Measurements from ENCODE around the gene TBC1D22A. TPM values are rescaled to one million over a fixed set of nuclear protein-coding genes. Genes with fewer than 3 reads are reported as not detected.

TBC1D22A gene
- total and polyA plus RNA-seq, 2 experiments from 2014 or later: 16.6 to 18.5 TPM

DNA sequence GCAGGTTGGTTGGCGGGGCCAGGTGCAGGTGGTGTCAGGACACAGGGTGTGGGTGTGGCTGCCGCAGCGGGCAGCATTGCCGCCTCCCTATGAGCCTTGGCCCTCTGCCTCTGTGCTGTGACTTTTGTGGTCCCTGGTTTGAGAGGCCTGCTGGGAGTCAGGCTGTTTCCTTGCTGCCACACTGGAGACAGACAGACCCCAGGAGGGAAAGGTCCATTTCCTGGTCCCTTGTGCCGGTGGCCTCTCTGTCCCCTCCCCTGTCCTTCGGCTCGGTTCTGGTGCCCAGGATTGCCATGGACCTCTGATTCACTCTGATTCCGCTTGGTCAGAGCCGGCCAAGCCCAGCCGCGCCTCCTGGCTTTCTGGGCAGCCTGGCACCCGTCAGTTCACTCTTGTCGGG is 196.9 kb downstream of the TBC1D22A start:
- Histone ChIP-seq H3K4me3 (no peak overlapping the region), H3K4me1 (ENCODE audit: low read depth) (peaks cover 7% of the 10 kb centered on the region), H3K27ac (no peak overlapping the region), H3K27me3 (no peaks in the 10 kb centered on the region), H3K9me3 (ENCODE audit: low read depth) (no peaks in the 10 kb centered on the region), H3K36me3 (no peaks in the 10 kb centered on the region)
- no peak for DNase-seq (ENCODE audit: low read depth in 1 of 2, low spot score in 1 of 2)
- TF ChIP-seq, protein P1, sequence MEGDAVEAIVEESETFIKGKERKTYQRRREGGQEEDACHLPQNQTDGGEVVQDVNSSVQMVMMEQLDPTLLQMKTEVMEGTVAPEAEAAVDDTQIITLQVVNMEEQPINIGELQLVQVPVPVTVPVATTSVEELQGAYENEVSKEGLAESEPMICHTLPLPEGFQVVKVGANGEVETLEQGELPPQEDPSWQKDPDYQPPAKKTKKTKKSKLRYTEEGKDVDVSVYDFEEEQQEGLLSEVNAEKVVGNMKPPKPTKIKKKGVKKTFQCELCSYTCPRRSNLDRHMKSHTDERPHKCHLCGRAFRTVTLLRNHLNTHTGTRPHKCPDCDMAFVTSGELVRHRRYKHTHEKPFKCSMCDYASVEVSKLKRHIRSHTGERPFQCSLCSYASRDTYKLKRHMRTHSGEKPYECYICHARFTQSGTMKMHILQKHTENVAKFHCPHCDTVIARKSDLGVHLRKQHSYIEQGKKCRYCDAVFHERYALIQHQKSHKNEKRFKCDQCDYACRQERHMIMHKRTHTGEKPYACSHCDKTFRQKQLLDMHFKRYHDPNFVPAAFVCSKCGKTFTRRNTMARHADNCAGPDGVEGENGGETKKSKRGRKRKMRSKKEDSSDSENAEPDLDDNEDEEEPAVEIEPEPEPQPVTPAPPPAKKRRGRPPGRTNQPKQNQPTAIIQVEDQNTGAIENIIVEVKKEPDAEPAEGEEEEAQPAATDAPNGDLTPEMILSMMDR (IDR thresholded peaks at IDR 0.05; ENCODE audit: low read depth, low read length): no peak

DNA sequence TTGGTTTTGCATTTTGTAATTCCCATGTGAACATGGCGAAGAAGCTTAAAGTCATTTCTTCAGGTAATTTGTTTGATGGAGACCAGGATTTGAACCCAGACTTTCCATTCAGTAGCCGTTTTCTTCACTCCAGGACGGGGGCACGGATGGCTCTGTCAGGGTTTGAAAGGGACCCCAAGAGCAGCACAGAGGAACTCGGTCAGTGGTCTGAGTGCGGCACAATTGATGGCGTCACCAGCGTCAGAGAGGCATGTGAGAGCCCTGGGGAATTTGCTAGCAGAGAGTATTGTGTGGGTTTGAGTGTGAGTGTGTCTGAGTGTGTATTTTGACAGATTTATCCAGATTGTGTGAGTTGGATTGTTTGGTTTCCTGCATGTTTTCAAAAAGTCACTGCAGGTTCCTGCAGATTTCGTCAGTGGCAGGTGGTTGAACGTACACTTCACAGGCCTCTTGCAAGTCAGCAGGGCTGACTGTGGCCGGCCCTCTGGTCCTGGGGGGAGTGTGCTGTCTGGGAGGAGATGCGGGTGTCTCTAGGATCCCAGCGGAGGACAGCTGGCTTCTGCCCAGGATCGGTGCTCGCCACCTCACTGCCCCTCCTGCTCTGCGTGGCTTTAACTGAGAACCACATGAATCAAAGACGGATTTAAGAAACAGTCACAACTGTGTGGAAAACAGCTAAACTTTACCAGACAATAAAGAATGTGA is 199.3 kb downstream of the TBC1D22A start:
- H3K9me3 ChIP-seq (ENCODE audit: low read depth): no peaks in the 10 kb centered on the region
- no peak overlapping the region for H3K4me3 ChIP-seq
- H3K36me3 ChIP-seq: no peaks in the 10 kb centered on the region
- H3K27me3 ChIP-seq: peaks cover under 1% of the 10 kb centered on the region
- DNase-seq (ENCODE audit: low read depth in 1 of 2, low spot score in 1 of 2): no peak
- no peak overlapping the region for H3K27ac ChIP-seq
- H3K4me1 ChIP-seq (ENCODE audit: low read depth): peaks cover 7% of the 10 kb centered on the region
- TF ChIP-seq, protein P1 (IDR thresholded peaks at IDR 0.05; ENCODE audit: low read depth, low read length): no peak

DNA sequence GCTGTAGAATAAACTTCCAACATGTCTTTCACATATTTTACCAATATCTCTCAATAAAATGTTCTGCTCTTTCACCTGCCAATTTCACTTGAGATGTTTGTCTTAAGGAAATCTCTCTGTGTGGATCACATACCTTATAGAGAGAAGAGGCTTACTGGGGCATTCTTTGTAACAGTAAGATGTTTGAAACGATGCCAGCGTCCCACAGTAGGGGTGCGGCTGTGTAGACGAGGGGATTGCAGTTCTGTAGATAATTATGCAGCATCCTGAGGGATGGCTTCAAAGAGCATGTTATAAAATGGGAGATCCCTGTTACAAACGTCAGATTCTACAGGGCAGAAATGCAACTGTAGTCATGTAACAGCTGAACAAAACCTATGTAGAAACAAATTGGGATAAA is 200.0 kb downstream of the TBC1D22A start:
- DNase-seq (ENCODE audit: low read depth in 1 of 2, low spot score in 1 of 2): no peak
- no peak overlapping the region for H3K4me3 ChIP-seq
- H3K36me3 ChIP-seq: no peaks in the 10 kb centered on the region
- no peaks in the 10 kb centered on the region for H3K9me3 ChIP-seq (ENCODE audit: low read depth)
- TF ChIP-seq, protein P1 (IDR thresholded peaks at IDR 0.05; ENCODE audit: low read depth, low read length): no peak
- H3K4me1 ChIP-seq (ENCODE audit: low read depth): peaks cover 7% of the 10 kb centered on the region
- H3K27me3 ChIP-seq: peaks cover 7% of the 10 kb centered on the region
- no peak overlapping the region for H3K27ac ChIP-seq

DNA sequence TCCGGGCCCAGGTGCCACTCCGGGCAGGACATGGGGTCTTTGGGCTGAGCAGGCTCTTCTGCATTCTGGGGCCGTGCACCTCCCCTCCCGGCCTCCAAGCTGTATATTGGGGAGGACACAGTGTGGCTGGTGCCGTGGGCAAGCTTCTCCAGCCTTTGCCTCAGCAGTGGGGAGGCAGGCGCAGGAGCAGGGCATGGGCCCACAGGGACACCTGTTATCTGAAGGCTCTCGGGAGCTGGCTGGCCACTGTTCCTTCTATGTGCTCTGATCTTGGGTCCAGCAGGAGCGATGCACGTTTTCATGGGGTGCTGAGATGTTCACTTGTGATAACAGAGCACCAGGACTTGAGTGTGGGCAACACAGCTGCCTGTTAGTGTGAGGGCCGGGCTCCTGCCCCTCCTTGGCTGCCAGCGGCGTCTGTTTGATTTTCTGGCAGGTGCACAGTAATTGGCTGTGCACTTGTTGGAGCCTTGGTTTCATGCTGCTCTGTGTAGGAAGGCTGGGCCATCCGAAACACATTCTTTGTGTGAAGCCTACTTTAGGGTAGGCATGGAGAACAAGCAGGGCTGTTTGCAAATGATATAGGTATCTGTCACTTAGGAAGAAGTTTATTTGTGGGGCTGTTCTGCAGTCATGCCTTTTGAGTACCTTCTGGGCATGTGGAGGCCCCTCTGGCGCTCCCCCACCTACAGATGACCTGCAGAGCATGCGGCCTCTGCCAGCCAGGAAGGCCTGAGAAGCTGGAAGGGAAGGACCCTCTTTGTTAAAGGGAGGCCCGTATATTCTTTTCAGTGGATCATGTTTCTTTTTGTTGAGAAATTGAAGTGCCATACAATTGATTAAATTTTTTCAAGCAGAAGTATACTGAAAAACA is 201.5 kb downstream of the TBC1D22A start:
- Histone ChIP-seq H3K4me3 (no peak overlapping the region), H3K27me3 (peaks cover 14% of the 10 kb centered on the region), H3K36me3 (no peaks in the 10 kb centered on the region), H3K27ac (no peak overlapping the region), H3K4me1 (ENCODE audit: low read depth) (peaks cover 7% of the 10 kb centered on the region), H3K9me3 (ENCODE audit: low read depth) (no peaks in the 10 kb centered on the region)
- TF ChIP-seq, protein P1 (IDR thresholded peaks at IDR 0.05; ENCODE audit: low read depth, low read length): no peak
- DNase-seq (ENCODE audit: low read depth in 1 of 2, low spot score in 1 of 2): no peak

DNA sequence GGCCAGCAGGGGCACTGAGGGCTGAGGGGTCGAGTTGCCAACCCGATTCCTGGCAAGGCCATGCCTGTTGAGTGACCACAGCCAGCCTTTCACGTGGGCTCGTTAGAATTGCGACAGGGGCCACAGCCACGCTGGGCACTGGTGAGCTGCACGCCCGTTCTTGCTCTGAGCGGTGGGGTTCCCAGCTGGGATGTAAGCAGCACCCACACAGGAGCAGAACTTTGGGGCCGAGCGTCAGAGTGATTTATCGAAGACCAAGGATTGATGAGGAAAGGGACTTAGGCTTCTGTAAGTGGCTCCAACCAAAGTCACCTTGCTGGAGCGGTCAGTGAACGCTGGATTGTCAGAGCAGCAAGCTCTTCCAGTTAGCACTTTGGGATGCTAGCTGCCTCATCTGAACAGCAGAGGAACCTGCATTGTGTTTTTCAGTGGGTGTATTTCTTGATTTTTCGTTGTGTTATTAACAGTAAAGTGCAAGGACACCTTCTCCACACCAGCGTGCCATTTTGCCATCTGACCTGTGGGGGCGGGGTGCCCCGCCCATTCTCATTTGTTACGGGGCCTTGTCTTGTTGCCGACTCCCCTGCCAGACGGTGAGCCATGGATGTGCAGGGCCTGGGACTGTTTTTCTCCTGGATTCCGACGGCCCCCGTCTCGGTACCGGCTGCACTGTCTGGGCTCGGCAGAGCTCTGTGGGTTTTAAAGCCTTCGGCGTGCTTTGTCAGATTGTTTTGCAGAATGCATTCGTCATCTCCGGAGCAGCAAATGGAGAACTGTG is 202.5 kb downstream of the TBC1D22A start:
- peaks cover 7% of the 10 kb centered on the region for H3K4me1 ChIP-seq (ENCODE audit: low read depth)
- DNase-seq (ENCODE audit: low read depth in 1 of 2, low spot score in 1 of 2): no peak
- H3K9me3 ChIP-seq (ENCODE audit: low read depth): no peaks in the 10 kb centered on the region
- no peak overlapping the region for H3K4me3 ChIP-seq
- H3K27me3 ChIP-seq: peaks cover 14% of the 10 kb centered on the region
- TF ChIP-seq, protein P1 (IDR thresholded peaks at IDR 0.05; ENCODE audit: low read depth, low read length): no peak
- no peak overlapping the region for H3K27ac ChIP-seq
- no peaks in the 10 kb centered on the region for H3K36me3 ChIP-seq

Data from cardiac muscle cell (in vitro differentiated cells and primary cell).